C1 segment of cervical spinal cord (tissue), 14 donors: ENCODE data around the gene BZW2.
"Not testable (repeated sequence)": the region's sequence is repeated elsewhere in the genome, so short reads cannot be mapped to it uniquely, and the experiment has no call there.

Source experiments
- DNase-seq, 14 donors: peaks; one replicate each; lab custom pipeline; 2025; lab: John Stamatoyannopoulos, UW

BZW2 gene

GRCh38 chr7:16644636-16645592, 1.1 kb upstream of the BZW2 start:
- DNase-seq: peak in 8 of 14 donors; percentile 36 to 74 (median 62)

- peak in 4 of 14 donors; percentile 34 to 71 (median 56) for DNase-seq
These were observed 591 bp downstream of the BZW2 start for GRCh38 chr7:16646472-16647072.

- DNase-seq: peak in 1 of 14 donors; percentile 12
These were observed 1.5 kb downstream of the BZW2 start for GRCh38 chr7:16647435-16647960.

- no peak for DNase-seq
These were observed 2.6 kb downstream of the BZW2 start for GRCh38 chr7:16648551-16648950.

GRCh38 chr7:16649196-16649595, 3.2 kb downstream of the BZW2 start:
- no peak for DNase-seq

GRCh38 chr7:16650266-16650665, 4.3 kb downstream of the BZW2 start:
- DNase-seq: no peak

- DNase-seq: no peak
These were observed 5.6 kb downstream of the BZW2 start for GRCh38 chr7:16651396-16652239.

- DNase-seq: no peak
These were observed 6.2 kb downstream of the BZW2 start for GRCh38 chr7:16652240-16652583.

GRCh38 chr7:16652888-16653287, 6.9 kb downstream of the BZW2 start:
- no peak for DNase-seq

GRCh38 chr7:16655394-16655793, 9.4 kb downstream of the BZW2 start:
- no peak for DNase-seq

GRCh38 chr7:16656141-16656540, 10.2 kb downstream of the BZW2 start:
- no peak for DNase-seq

- no peak for DNase-seq
These were observed 11.8 kb downstream of the BZW2 start for GRCh38 chr7:16657656-16658279.

- not testable (repeated sequence) for DNase-seq
These were observed 14.0 kb downstream of the BZW2 start for GRCh38 chr7:16659854-16660497.

GRCh38 chr7:16660702-16661464, 14.9 kb downstream of the BZW2 start:
- DNase-seq: no peak

- no peak for DNase-seq
These were observed 15.9 kb downstream of the BZW2 start for GRCh38 chr7:16661924-16662323.

- no peak for DNase-seq
These were observed 21.4 kb downstream of the BZW2 start for GRCh38 chr7:16667355-16667754.

- peak in 1 of 14 donors; percentile 5 for DNase-seq
These were observed 22.3 kb downstream of the BZW2 start for GRCh38 chr7:16668049-16668858.

- DNase-seq: no peak
These were observed 23.0 kb downstream of the BZW2 start for GRCh38 chr7:16668978-16669377.

GRCh38 chr7:16669581-16669980, 23.6 kb downstream of the BZW2 start:
- no peak for DNase-seq
